ENCODE results near the gene FRMD6. TPM values are rescaled to one million over a fixed set of nuclear protein-coding genes. Genes with fewer than 3 reads are reported as not detected.

The FRMD6 gene
- total RNA-seq = 40.8 TPM

DNA sequence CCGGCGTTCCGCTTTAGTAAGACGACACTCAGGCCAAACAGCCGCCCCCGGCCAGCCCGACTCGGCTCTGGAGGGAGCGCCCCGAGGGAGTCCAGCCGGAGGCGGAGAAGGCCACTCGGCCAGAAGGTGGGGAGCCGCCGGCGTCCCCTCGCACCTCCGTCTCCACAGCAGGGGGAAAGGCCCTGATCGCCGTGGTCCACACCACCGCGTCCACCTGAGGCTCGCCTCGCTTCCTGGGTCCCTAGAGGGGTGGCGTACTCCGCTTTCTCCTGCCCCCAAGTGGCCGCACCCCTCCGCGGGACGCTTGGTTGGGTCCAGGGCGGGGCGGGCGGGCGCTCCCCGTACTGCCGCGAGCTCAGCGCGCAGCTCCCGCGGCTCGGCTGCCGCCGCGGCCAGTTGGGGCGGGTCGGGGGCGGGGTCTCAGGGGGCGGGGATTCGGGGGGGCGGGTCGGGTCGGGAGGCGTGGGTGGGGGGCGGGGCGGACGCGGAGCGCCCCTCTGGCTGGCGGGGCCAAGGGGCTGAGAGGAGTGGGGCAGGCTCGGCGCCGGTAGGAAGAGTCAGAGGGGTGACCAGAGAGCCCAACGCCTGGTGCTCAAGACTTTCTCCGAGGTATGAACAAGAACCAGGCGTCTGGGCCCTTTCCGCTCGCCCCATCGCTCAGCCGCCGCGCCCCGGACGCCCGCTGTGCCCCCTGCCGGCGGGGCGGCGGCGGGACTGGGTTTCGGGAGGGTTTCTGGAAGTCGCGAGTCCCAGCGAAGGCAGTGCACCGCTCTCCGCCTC is at the start of gene FRMD6:
Gene FRMD6, plus strand, starts transcription at position 523 of the 780 bp plus-strand sequence. CDS start 37,927 bp downstream, outside the sequence.

Small RNAs within 50 kb of the gene (small RNA-seq; reads per million reads assigned to genes)
- gene OR7E159P (ENCODE audit: low replicate concordance) = not detected
- not detected for gene RNA5SP385 (ENCODE audit: low replicate concordance)
- not detected for gene RNU6-301P (ENCODE audit: low replicate concordance)

Other genes starting within 250 kb of the FRMD6 start
- gene GNG2, start 208.7 kb downstream of the FRMD6 start, total RNA-seq = 53.6 TPM

Measured in metanephros (tissue), 2 donors.